CMK (cell line): Measurements from ENCODE around the gene STARD10.

Experiments used
- DNase-seq: peaks from one replicate; pipeline ENCODE4 v3.0.0-alpha.2; 2010; ENCODE audit warnings: low read depth

The STARD10 gene

GRCh38 chr11:72780296-72781062 lies 13.4 kb downstream of the STARD10 start:
- no peak for DNase-seq

GRCh38 chr11:72779495-72780128 lies 14.2 kb downstream of the STARD10 start:
- no peak for DNase-seq

GRCh38 chr11:72778535-72779494 lies 15.0 kb downstream of the STARD10 start:
- no peak for DNase-seq

GRCh38 chr11:72777755-72778278 lies 16.0 kb downstream of the STARD10 start:
- DNase-seq = no peak

GRCh38 chr11:72776844-72777754 lies 16.7 kb downstream of the STARD10 start:
- DNase-seq = peak; percentile 48

GRCh38 chr11:72776117-72776843 lies 17.6 kb downstream of the STARD10 start:
- DNase-seq = no peak

GRCh38 chr11:72775288-72776110 lies 18.3 kb downstream of the STARD10 start:
- no peak for DNase-seq

DNA sequence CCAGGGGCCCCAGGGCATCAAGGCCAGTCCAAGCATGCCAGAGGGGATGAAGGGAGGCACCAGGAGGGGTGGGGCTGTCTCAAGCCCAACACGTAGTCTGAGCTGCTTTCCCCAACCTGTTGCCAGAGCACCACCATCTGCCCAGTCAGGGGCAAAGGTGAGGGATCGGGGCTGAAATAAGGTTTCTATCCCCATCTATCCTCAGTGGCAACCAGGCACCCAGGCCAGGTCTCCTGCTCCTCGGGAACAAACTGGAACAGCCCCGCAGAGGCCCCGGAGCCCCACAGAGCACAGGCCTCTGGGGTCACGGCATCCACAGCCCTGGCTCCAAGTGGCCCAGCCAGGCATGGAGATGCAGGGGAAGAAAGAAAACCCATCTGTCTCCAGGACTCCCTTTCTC lies 19.3 kb downstream of the STARD10 start:
- DNase-seq = no peak

- no peak for DNase-seq
These were observed 20.2 kb downstream of the STARD10 start for GRCh38 chr11:72773696-72774095.

- DNase-seq = no peak
These were observed 20.6 kb downstream of the STARD10 start for GRCh38 chr11:72773291-72773690.

- DNase-seq = no peak
These were observed 21.8 kb downstream of the STARD10 start for GRCh38 chr11:72772059-72772458.

DNA sequence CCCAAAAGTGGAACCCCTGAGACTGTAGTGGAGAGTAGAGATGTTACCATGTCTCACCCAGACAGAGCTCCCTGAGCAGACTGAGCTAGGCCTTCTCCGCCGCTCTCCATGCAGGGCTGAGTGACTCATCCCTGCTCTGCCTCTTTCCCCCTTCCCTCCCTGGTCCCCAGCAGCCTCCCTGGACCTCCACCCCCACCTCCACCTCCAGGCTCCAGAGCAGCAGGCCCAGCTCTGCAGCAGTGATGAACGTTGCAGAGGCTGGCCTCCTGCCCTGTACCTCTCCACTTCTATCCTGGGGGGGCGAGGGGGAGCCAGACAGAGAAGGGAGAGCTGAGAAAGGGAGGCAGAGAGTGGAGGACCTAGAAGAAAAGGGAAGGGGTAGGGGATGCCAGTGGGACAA lies 22.3 kb downstream of the STARD10 start:
- no peak for DNase-seq

DNA sequence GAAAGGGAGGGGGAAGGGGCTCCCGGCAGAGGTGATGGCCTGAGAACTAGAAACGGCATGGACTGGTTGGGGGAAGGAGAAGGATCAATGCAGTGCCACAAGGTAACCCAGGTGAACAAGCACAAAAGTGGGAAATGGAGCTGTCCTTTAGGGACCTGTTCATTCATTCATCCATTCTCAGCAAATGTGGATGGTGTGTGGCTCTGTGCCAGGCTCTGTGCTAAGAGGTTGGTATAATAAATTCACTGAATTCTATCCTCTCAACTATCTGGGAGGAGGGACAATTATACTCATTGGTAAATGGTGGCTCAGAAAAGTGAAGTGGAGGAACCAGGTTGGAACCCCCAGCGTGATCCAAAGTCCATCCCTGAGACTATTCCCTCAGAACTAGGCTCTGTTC lies 23.0 kb downstream of the STARD10 start:
- DNase-seq = no peak

- no peak for DNase-seq
These were observed 24.2 kb downstream of the STARD10 start for GRCh38 chr11:72769680-72770079.

DNA sequence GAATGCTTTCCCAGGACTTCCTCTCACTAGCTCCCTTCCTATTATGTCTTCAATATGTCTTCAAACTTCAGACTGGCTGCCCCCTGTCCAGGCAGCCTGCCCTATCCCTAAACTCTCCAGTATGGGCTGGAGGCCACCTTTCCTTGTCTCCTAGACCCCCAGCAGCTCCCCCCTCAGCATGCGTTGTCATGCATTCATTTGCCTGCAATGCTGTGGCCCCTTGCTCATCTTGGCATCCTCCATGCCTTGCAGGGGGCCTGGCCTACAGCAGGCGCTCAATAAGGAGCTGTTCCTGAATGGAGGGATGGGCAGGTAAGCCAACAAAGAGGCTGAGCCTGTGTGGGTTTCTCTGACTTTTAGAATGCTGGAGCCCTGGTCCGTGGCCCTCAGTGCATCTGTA lies 25.3 kb downstream of the STARD10 start:
- no peak for DNase-seq

DNA sequence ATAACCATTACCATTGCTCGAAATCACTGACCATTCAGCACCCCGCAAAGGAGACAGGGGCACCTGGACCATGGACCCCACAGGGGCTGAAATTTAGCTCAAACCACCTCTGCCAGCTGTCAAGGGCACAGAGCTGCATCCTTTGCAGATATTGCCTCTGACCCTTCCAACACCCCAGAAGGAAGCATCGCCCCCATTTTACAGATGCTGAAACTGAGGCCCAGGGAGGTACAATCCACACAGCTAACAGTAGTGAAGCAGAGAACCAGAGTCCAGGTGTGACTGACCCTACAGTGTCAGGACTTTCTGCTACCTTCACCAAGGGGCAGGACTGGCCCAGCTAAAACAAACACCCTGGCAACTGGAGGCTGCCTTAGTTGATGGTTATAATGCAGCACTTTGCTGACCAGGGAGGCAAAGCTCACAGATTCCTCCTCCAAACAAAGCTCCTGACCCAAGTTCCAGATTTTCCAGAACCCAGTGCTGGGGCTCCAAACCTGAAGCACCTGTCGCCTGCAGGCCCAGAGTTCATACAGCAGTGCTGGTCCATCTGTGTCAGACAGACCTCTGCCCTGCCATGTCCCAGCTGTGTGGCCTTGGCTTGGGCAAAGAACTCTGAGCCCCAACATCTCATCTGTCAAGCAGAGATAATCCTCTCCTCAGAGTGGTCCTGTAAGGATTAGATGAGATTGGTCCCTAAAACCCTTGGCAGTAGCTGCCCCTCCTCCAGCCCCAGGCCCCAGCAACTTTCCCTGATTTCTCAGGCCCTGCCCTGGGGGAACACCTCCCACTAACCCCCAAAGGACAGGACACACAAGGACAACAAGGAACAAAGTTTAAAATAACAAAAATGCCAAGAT lies 26.4 kb downstream of the STARD10 start:
- no peak for DNase-seq

DNA sequence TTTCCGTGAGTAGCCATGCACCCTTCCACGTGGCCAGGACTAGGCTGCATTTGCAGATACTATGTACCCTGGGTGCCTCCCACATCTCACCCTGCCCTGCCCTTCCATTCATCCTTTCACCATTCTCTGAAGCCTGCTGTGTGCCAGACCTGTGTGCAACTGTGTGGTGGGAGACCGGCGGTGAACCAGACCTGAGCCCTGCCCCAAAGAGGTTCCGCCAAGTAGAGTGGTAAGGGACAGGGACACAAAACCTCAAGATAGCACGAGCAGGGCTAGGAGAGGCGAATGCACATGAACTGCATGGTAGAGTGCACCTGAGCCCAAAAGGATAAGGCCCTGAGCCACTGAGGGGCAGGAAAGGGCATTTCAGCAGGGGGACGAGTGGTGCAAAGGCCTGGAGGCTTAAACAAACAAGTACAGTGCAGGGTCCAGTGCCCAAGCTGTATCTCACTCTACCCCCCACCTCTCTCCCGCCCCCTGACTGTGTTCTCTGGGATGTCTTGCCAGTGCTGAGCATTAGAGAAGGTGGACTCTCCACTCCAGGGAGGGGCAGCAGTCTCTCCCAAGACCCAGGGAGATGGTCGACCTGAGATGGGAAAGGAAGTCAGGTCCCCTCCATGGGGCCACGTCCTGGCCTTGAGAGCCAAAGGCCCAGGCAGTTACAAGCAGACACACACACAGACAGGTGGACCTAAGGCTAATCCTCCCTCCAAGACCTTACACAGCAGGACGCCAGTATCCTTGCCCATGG lies 27.5 kb downstream of the STARD10 start:
- no peak for DNase-seq

DNA sequence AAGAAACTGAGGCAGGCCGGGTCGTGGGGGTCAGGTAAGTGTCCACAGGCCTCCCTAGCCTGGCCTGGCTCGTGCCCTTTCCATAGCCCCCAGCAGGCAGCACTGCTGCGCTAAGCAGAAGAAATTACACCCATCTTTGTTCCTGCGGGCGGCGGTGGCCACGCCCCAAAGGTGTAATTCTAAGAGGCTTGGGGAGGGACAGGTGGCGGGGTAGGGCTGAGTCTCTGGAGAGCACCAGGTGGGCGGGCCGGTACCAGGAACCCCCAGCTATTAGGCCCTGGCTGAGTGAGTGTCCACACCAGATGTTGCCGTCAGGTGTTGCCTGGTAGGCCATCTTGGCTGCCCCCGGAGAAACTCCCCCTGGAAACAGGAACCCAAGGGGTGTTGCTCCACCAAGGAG lies 29.3 kb downstream of the STARD10 start:
- DNase-seq = no peak
